CD8-positive, alpha-beta memory T cell (primary cell): ENCODE measurements around the gene C1orf159. TPM values are rescaled to one million over a fixed set of nuclear protein-coding genes. Genes with fewer than 3 reads are reported as not detected.
"Not testable (repeated sequence)": the region's sequence is repeated elsewhere in the genome, so short reads cannot be mapped to it uniquely, and the experiment has no call there.

Experiments used
- CTCF ChIA-PET: fragments of 350-600 bp; sonication (Branson Sonifier 250); formaldehyde crosslinking; loops from one replicate; lab custom pipeline; 2021; ENCODE audit warnings: antibody characterized with exemption; lab: Charles Lee
- POLR2A ChIA-PET: fragments of 350-600 bp; sonication (Branson Sonifier 250); formaldehyde crosslinking; loops from one replicate; lab custom pipeline; 2021; ENCODE audit warnings: antibody characterized with exemption; lab: Charles Lee
- DNase-seq, 5 donors: peaks; one replicate each; pipeline versions ENCODE4 v3.0.0 to v3.0.0-alpha.2; 2020 to 2022; ENCODE audit warnings: mixed read lengths in 1 of 5
- H3K27ac ChIP-seq: one replicate; pipeline ENCODE4 v1.7.0; 2013; ENCODE audit warnings: low read depth, mild to moderate bottlenecking, low read length, moderate library complexity
- H3K27me3 ChIP-seq: 2 replicates; pipeline ENCODE4 v1.7.0; 2013; ENCODE audit warnings: low read length, mild to moderate bottlenecking; ENCODE audit not compliant: insufficient read depth, poor library complexity, severe bottlenecking
- H3K36me3 ChIP-seq: 2 replicates; pipeline ENCODE4 v1.7.0; 2013; ENCODE audit warnings: mild to moderate bottlenecking, low read length, moderate library complexity; ENCODE audit not compliant: insufficient read depth
- H3K4me1 ChIP-seq: 2 replicates; pipeline ENCODE4 v1.7.0; 2013; ENCODE audit warnings: mild to moderate bottlenecking, low read length, moderate library complexity; ENCODE audit not compliant: insufficient read depth
- H3K4me3 ChIP-seq: 2 replicates; pipeline ENCODE4 v1.7.0; 2013; ENCODE audit warnings: mild to moderate bottlenecking, low read length
- H3K9me3 ChIP-seq: 2 replicates; pipeline ENCODE4 v1.7.0; 2013; ENCODE audit warnings: mild to moderate bottlenecking, low read length
- H3K27ac Mint-ChIP-seq, 8 donors: one replicate each; pipeline ENCODE4 v1.8.0; 2020 to 2021; ENCODE audit warnings: mixed read lengths in 8 of 8, mild to moderate bottlenecking in 6 of 8, inconsistent platforms in 3 of 8, moderate library complexity in 3 of 8
- H3K27me3 Mint-ChIP-seq, 2 donors: one replicate each; pipeline ENCODE4 v1.8.0; 2020 to 2021; ENCODE audit warnings: mixed read lengths in 2 of 2, mild to moderate bottlenecking in 1 of 2, moderate library complexity in 1 of 2
- H3K36me3 Mint-ChIP-seq, 3 donors: one replicate each; pipeline ENCODE4 v1.8.0; 2020 to 2021; ENCODE audit warnings: mixed read lengths in 3 of 3, inconsistent platforms in 1 of 3, mild to moderate bottlenecking in 1 of 3
- H3K4me1 Mint-ChIP-seq, 3 donors: one replicate each; pipeline ENCODE4 v1.8.0; 2020 to 2021; ENCODE audit warnings: mixed read lengths in 3 of 3, inconsistent platforms in 1 of 3, mild to moderate bottlenecking in 1 of 3
- H3K4me3 Mint-ChIP-seq, 7 donors: one replicate each; pipeline ENCODE4 v1.8.0; 2020 to 2021; ENCODE audit warnings: mixed read lengths in 7 of 7, mild to moderate bottlenecking in 6 of 7, moderate library complexity in 4 of 7, inconsistent platforms in 2 of 7
- H3K9me3 Mint-ChIP-seq, 5 donors: one replicate each; pipeline ENCODE4 v1.8.0; 2020 to 2022; ENCODE audit warnings: mixed read lengths in 5 of 5, mild to moderate bottlenecking in 3 of 5, moderate library complexity in 2 of 5, inconsistent platforms in 1 of 5
- polyA plus RNA-seq: library from polyadenylated mRNA; unstranded; fragments of 300-500 nt; fragmentation: Illumina TruSeq; gene quantifications from one replicate; pipeline ENCODE4 v1.2.3, GENCODE V29; 2021
- total RNA-seq, 2 experiments: library from RNA; stranded (reverse); gene quantifications; one replicate each; pipeline ENCODE4 v1.2.3, GENCODE V29; 2021

Gene C1orf159
- total and polyA plus RNA-seq, 3 experiments from 2014 or later = 7.9 to 20.8 (median 18.7) TPM

DNA sequence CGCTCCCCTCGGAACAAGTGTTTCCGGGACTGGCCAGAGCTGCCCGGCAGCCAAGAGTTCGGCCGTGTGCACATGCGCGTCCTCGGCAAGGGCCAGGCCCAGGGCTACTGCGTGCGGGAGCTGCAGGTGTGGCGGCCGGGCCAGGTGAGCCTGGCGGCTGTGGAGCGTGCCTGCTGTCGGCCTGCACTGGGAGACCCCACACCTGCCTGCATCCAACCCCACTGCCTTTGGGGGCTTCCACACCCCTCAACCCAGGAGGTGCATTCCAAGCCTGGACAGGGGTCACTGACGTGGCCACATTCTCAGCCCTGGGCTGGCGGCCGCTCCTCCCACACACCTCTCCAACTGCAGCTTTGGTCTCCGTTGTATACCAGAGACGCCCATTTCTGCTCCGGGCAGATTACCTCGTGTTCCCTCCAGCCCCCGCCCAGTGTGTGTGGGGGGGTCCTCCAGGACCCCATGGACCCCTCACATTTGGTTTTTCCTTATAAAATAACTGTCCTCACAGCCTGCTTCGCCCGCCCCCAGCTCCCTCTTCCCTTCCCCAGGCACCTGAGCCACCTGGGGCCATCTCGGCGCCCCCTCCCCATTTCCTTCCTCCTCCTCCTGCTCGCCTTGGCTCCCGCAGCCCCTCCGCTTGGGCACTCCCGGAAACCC is 47.9 kb downstream of the C1orf159 start:
- Histone ChIP-seq H3K27ac (no peak overlapping the region), H3K27me3 (no peaks in the 10 kb centered on the region), H3K4me3 (no peak overlapping the region), H3K4me1 (peaks cover 19% of the 10 kb centered on the region), H3K36me3 (no peaks in the 10 kb centered on the region), H3K9me3 (no peaks in the 10 kb centered on the region)
- Mint-ChIP-seq H3K36me3 (no peaks in the 10 kb centered on the region), H3K27ac (peak overlapping the region in 3 of 8 donors; percentile 14 to 65 (median 57)), H3K4me1 (peaks cover 0 to 20% (median 2%) of the 10 kb centered on the region in 3 donors), H3K27me3 (peaks cover 4 to 5% of the 10 kb centered on the region in 2 donors), H3K9me3 (no peaks in the 10 kb centered on the region), H3K4me3 (peak overlapping the region; percentile 51 to 86 (median 70))
- DNase-seq = no peak
- CTCF ChIA-PET = no interaction called here
- POLR2A ChIA-PET = no interaction called here

DNA sequence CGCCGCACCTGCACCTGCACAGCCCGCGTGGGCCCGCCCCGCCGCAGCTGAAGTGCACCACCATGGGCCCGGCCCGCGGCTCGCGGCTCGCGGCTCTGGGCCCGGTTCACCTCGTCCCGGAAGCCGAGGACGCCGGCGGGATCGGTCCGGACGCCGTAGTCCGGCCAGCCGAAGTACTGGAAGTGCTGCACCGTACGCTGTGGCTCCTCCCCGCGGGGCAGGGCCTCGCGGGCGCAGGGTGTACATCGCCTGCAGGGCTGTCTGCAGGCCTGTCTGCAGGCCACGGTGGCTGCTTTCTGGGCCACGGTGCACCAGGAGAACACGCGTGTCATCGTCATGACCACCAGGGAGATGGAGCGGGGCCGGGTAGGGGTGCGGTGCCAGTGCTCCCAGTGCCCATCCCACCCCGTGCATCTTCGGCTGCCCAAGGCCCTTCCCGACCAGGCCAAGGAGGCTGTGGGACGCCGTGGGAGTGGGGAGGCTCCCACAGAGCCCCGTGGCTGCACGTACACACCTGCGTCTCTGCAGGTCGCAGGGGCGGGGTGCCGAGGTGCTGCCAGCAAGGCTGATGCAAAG is 48.5 kb downstream of the C1orf159 start:
- H3K27ac ChIP-seq = no peak overlapping the region
- no peaks in the 10 kb centered on the region for H3K36me3 Mint-ChIP-seq

DNA sequence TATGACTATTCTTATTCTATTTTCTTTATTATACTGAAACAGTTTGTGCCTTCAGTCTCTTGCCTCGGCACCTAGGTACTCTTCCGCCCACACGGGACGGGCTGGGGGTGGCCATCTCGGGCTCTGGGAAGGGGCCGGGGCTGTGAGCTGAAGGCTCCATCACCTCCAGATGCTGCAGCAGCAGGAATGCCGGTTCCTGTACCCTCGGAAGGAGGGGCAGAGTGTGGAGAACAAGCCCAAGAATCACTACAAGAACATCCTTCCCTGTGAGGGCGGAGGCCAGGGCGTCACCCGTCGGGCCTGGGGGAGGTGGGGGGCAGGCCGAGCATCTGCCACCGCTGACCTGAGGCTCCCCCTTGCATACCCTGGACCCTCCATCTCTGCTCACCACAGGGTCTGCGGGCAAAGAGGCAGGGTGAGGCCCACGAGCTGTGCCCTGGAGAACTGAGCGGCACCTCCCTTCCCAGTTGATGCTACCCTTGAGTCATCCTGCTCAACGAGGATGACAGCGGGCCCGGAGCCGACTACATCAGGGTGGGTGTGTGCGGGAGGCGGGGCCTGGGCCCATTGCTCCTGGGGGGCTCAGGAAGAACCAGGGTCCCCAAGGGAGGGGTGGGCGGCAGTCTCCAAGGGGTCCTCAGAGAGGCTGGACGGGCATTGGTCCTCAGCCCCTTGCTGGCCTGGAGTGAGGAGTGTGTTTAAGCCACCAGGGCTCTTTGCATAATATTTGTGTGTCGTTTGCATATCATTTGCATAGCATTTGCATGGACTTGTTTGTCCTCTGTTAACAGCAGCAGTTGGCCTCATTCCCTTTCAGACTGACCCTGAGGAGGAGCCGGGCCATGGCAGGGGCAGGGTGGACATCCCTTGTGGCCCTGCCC is 49.2 kb downstream of the C1orf159 start:
- Histone ChIP-seq H3K4me3 (no peak overlapping the region), H3K4me1 (peaks cover 21% of the 10 kb centered on the region), H3K27me3 (no peaks in the 10 kb centered on the region), H3K36me3 (no peaks in the 10 kb centered on the region), H3K9me3 (no peaks in the 10 kb centered on the region), H3K27ac (no peak overlapping the region)
- no peaks in the 10 kb centered on the region for H3K9me3 Mint-ChIP-seq
- no peaks in the 10 kb centered on the region for H3K36me3 Mint-ChIP-seq
- H3K4me1 Mint-ChIP-seq = peaks cover 0 to 20% (median 2%) of the 10 kb centered on the region in 3 donors
- peak overlapping the region in 5 of 7 donors; percentile 26 to 59 (median 38) for H3K4me3 Mint-ChIP-seq
- peak overlapping the region in 1 of 8 donors; percentile 77 for H3K27ac Mint-ChIP-seq
- POLR2A ChIA-PET = no interaction called here
- CTCF ChIA-PET = interaction anchor here (4.7 kb wide), 1 partner anchor 84 kb away, joined by 63 read pairs; the partner anchor contains the start of gene PERM1
- H3K27me3 Mint-ChIP-seq = peaks cover 0 to 2% of the 10 kb centered on the region in 2 donors
- DNase-seq = no peak

More for the DNA sequence above, 48.5 kb downstream of the C1orf159 start:
- ChIA-PET POLR2A (no interaction called here), CTCF (no interaction called here)
- H3K36me3 ChIP-seq = no peaks in the 10 kb centered on the region
- no peaks in the 10 kb centered on the region for H3K9me3 ChIP-seq
- H3K4me3 ChIP-seq = no peak overlapping the region
- H3K27me3 Mint-ChIP-seq = peaks cover 0 to 2% of the 10 kb centered on the region in 2 donors
- H3K4me1 ChIP-seq = peaks cover 21% of the 10 kb centered on the region
- peak overlapping the region in 1 of 7 donors; percentile 79 for H3K4me3 Mint-ChIP-seq
- no peak overlapping the region for H3K27ac Mint-ChIP-seq
- H3K4me1 Mint-ChIP-seq = peaks cover 0 to 20% (median 2%) of the 10 kb centered on the region in 3 donors
- H3K27me3 ChIP-seq = no peaks in the 10 kb centered on the region
- H3K9me3 Mint-ChIP-seq = no peaks in the 10 kb centered on the region
- DNase-seq = no peak

DNA sequence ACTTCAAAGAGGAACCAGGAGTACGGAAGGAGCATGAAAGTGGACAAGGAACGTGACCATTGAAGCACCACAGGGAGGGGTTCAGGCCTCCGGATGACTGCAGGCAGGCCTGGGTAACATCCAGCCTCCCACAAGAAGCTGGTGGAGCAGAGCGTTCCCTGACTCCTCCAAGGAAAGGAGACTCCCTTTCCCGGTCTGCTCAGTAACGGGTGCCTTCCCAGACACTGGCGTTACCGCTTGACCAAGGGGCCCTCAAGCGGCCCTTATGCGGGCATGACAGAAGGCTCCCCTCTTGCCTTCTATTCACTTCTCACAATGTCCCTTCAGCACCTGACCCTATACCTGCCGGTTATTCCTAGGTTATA is 50.0 kb downstream of the C1orf159 start:
- H3K27me3 Mint-ChIP-seq, DNase-seq, H3K27me3 ChIP-seq, H3K9me3 Mint-ChIP-seq, H3K27ac ChIP-seq, H3K9me3 ChIP-seq, H3K36me3 ChIP-seq, POLR2A ChIA-PET, H3K4me3 ChIP-seq, H3K36me3 Mint-ChIP-seq: not testable (repeated sequence)
- peak overlapping the region in 2 of 7 donors; percentile 56 to 72 for H3K4me3 Mint-ChIP-seq
- peak overlapping the region in 2 of 8 donors; percentile 77 to 81 for H3K27ac Mint-ChIP-seq
- CTCF ChIA-PET = interaction anchor here (4.7 kb wide), 1 partner anchor 83 kb away, joined by 63 read pairs; the partner anchor contains the start of gene PERM1
- peaks cover 21% of the 10 kb centered on the region for H3K4me1 ChIP-seq
- H3K4me1 Mint-ChIP-seq = peaks cover 0 to 20% (median 2%) of the 10 kb centered on the region in 3 donors

DNA sequence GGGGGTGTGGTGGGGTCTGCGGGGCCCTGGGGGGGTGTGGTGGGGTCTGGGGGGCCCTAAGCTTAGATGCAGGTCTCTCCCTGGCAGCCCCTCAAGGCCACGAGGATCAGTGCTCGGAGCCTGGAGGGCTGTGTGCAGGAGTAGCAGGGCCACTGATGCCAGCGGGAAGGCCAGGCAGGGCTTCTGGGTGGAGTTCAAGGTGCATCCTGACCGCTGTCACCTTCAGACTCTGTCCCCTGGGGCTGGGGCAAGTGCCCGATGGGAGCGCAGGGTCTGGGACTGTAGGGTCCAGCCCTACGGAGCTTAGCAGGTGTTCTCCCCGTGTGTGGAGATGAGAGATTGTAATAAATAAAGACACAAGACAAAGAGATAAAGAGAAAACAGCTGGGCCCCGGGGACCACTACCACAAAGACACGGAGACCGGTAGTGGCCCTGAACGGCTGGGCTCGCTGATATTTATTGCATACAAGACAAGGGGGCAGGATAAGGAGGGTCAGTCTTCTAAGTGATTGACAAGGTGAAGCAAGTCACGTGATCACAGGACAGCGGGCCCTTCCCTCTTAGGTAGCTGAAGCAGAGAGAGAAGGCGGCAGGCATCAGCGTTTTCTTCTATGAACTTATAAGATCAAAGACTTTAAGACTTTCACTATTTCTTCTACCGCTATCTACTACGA is 50.5 kb downstream of the C1orf159 start:
- CTCF ChIA-PET = interaction anchor here (4.7 kb wide), 1 partner anchor 82 kb away, joined by 63 read pairs; the partner anchor contains the start of gene PERM1
- Histone ChIP-seq H3K36me3 (no peaks in the 10 kb centered on the region), H3K4me3 (no peak overlapping the region), H3K9me3 (no peaks in the 10 kb centered on the region), H3K27me3 (peaks cover 4% of the 10 kb centered on the region), H3K4me1 (peaks cover 21% of the 10 kb centered on the region), H3K27ac (no peak overlapping the region)
- Mint-ChIP-seq H3K27ac (peak overlapping the region in 2 of 8 donors; percentile 77 to 81), H3K4me3 (peak overlapping the region in 3 of 7 donors; percentile 20 to 72 (median 56)), H3K36me3 (no peaks in the 10 kb centered on the region), H3K9me3 (no peaks in the 10 kb centered on the region), H3K4me1 (peaks cover 0 to 20% (median 2%) of the 10 kb centered on the region in 3 donors), H3K27me3 (peaks cover 4 to 8% of the 10 kb centered on the region in 2 donors)
- DNase-seq = no peak
- POLR2A ChIA-PET = no interaction called here

DNA sequence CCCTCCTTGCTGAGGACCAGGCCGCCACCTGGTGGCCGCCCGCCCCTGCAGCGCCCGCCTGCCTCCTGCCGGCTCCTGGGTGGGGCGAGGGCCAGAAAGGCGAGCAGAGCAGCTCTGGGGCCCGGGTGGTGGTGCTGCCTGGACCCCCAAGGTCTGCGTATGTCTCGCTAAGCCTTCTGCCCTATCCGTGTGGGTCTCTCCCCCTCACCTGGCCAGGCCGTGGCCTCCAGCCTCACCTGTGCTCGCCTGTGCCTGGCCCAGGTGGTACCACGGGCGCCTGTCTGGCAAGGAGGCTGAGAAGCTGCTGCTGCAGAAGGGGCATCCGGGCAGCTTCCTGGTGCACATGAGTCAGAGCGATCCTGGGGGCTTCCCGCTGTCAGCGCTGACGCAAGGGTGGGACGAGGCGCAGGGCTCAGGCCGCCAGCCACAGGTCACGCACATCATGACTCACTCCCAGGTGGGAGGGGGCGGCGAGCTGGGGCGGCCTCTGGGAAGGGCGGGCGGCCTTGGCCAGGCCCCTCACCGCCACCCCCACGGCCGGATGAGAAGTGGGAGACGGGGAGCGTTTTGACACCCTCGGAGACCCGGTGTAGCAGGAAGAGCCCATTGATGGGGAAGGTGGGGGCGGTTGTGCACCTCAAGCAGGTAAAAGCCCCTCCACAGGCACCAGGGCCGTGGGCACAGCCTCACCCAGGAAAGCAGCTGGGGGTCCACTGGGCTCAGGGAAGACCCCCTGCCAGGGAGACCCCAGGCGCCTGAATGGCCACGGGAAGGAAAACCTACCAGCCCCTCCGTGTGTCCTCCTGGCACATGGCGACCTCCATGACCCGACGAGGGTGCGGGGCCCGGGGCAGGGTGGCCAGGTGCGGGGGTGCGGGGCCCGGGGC is 51.7 kb downstream of the C1orf159 start:
- peak overlapping the region in 4 of 7 donors; percentile 18 to 60 (median 45) for H3K4me3 Mint-ChIP-seq
- Histone ChIP-seq H3K36me3 (no peaks in the 10 kb centered on the region), H3K27ac (peak overlapping the region; percentile 31), H3K4me1 (peaks cover 27% of the 10 kb centered on the region), H3K9me3 (no peaks in the 10 kb centered on the region), H3K4me3 (no peak overlapping the region), H3K27me3 (peaks cover 11% of the 10 kb centered on the region)
- H3K27ac Mint-ChIP-seq = peak overlapping the region in 4 of 8 donors; percentile 43 to 72 (median 53)
- no peaks in the 10 kb centered on the region for H3K36me3 Mint-ChIP-seq
- H3K4me1 Mint-ChIP-seq = peaks cover 0 to 20% (median 2%) of the 10 kb centered on the region in 3 donors
- H3K9me3 Mint-ChIP-seq = no peaks in the 10 kb centered on the region
- POLR2A ChIA-PET = interaction anchor here (0.5 kb wide), 1 partner anchor 49 kb away, joined by 3 read pairs; no protein-coding TSS in a partner anchor
- H3K27me3 Mint-ChIP-seq = peaks cover 5 to 12% of the 10 kb centered on the region in 2 donors
- CTCF ChIA-PET = interaction anchor here (0.8 to 4.7 kb wide), 16 partner anchors 8 to 228 kb away, joined by 3 to 63 read pairs (median 3); partner anchors contain the start of genes ISG15, PERM1 and PLEKHN1
- peak; percentile 68 to 93 (median 75) for DNase-seq
